ENCODE results near the gene ACSL6.

ACSL6 gene

GRCh38 chr5:131976414-131977211 lies 34.8 kb downstream of the ACSL6 start:
- DNase-seq: no peak

- DNase-seq: no peak
Measured at GRCh38 chr5:131974956-131975726, 36.3 kb downstream of the ACSL6 start.

- DNase-seq: no peak
Measured at GRCh38 chr5:131974622-131974955, 36.9 kb downstream of the ACSL6 start.

- DNase-seq: no peak
Measured at GRCh38 chr5:131974016-131974415, 37.4 kb downstream of the ACSL6 start.

GRCh38 chr5:131973089-131973712 lies 38.3 kb downstream of the ACSL6 start:
- no peak for DNase-seq

GRCh38 chr5:131968396-131968954 lies 43.0 kb downstream of the ACSL6 start:
- DNase-seq: no peak

- no peak for DNase-seq
Measured at GRCh38 chr5:131966551-131966950, 44.9 kb downstream of the ACSL6 start.

GRCh38 chr5:131965826-131966415 lies 45.5 kb downstream of the ACSL6 start:
- no peak for DNase-seq

GRCh38 chr5:131959906-131960305 lies 51.6 kb downstream of the ACSL6 start:
- no peak for DNase-seq

- DNase-seq: no peak
Measured at GRCh38 chr5:131959136-131959535, 52.3 kb downstream of the ACSL6 start.

GRCh38 chr5:131957721-131958441 lies 53.6 kb downstream of the ACSL6 start:
- DNase-seq: no peak

GRCh38 chr5:131953969-131954368 lies 57.5 kb downstream of the ACSL6 start:
- DNase-seq: no peak

- no peak for DNase-seq
Measured at GRCh38 chr5:131952301-131952857, 59.1 kb downstream of the ACSL6 start.

GRCh38 chr5:131950706-131951105 lies 60.8 kb downstream of the ACSL6 start:
- DNase-seq: no peak

- no peak for DNase-seq
Measured at GRCh38 chr5:131947445-131947844, 64.0 kb downstream of the ACSL6 start.

GRCh38 chr5:131945551-131946168 lies 65.8 kb downstream of the ACSL6 start, which contains the start of gene MEIKIN:
Gene MEIKIN (minus strand): TSS chr5:131945663. CDS start chr5:131945505, 158 bp downstream.
- no peak for DNase-seq

- DNase-seq: no peak
Measured at GRCh38 chr5:131944702-131945550, 66.5 kb downstream of the ACSL6 start.

GRCh38 chr5:131943916-131944315 lies 67.5 kb downstream of the ACSL6 start:
- DNase-seq: no peak

GRCh38 chr5:131942016-131942415 lies 69.4 kb downstream of the ACSL6 start:
- DNase-seq: no peak

GRCh38 chr5:131939690-131940345 lies 71.6 kb downstream of the ACSL6 start:
- no peak for DNase-seq

Data from T-helper 9 cell (primary cell).